HAP-1 (cell line): ENCODE measurements around the gene PRKN.
A peak's percentile ranks its signal among the peaks of the same experiment; 100 is the strongest.

Source experiments
- DNase-seq, 2 experiments: peaks; one replicate each; pipeline ENCODE4 v3.0.0-alpha.2; 2016 to 2020; ENCODE audit warnings: low spot score in 2 of 2
- H3K27me3 ChIP-seq: fragments of 250-450 bp; sonication (Bioruptor Pico); 2 replicates; pipeline ENCODE4 v1.5.1; 2020; ENCODE audit warnings: low read depth, mild to moderate bottlenecking, moderate library complexity
- H3K36me3 ChIP-seq: fragments of 250-450 bp; sonication (Bioruptor Pico); replicated peaks from 2 replicates; pipeline ENCODE4 v1.5.1; 2020; ENCODE audit warnings: mild to moderate bottlenecking
- H3K4me1 ChIP-seq: fragments of 250-450 bp; sonication (Bioruptor Pico); 2 replicates; pipeline ENCODE4 v1.5.1; 2020; ENCODE audit warnings: mild to moderate bottlenecking
- H3K4me3 ChIP-seq: fragments of 250-450 bp; sonication (Bioruptor Pico); 2 replicates; pipeline ENCODE4 v1.5.1; 2020; ENCODE audit warnings: mild to moderate bottlenecking, moderate library complexity
- H3K9me3 ChIP-seq: fragments of 250-450 bp; sonication (Bioruptor Pico); 2 replicates; pipeline ENCODE4 v1.5.1; 2020; ENCODE audit warnings: mild to moderate bottlenecking, moderate library complexity
- in situ Hi-C: fragments of 300-500 bp; cut with MboI; formaldehyde crosslinking; loops from 3 replicates; pipeline ENCODE4 v1.14.3; 2020; ENCODE audit warnings: low sequenced_read_pairs, inconsistent platforms, mixed read lengths

Gene PRKN

DNA sequence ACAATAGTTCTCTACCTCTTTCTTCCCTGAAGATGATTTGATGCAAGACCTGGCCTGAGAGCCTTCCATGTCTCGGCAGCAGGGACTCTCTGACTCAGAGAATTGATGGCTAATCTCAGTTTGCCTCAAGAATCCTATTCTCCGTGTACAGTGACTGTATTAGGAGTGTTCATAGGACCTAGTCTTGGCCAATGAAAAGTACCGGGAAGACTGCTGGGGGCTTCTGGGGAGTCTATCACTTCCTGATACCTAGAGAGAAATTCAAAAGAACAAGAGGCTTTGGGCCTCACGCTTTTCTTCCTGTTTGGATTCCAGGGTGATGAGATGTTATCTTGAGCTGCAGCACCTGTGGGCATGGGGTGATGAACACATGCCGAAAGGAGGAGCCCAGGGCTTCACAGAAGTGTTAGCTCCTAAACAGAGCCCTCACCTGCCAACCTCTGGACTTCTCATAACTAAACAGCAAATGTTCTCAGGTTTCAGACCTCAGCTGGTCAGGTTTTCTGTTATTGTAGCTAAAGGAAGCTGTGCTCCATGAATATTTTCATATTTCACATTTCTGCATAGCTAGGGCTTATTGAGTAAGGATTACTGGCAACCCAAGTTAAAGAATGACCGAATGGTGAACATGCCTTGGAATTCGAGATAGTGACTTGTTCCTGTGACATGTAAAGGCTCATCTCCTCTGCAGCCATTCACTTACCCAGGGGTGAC lies 1130.6 kb downstream of the PRKN start:
- no peaks in the 10 kb centered on the region for H3K9me3 ChIP-seq
- DNase-seq: no peak
- in situ Hi-C loops: no loop called here
- H3K36me3 ChIP-seq: no peaks in the 10 kb centered on the region
- H3K4me3 ChIP-seq: no peak overlapping the region
- H3K4me1 ChIP-seq: no peaks in the 10 kb centered on the region
- H3K27me3 ChIP-seq: peaks cover 61% of the 10 kb centered on the region

DNA sequence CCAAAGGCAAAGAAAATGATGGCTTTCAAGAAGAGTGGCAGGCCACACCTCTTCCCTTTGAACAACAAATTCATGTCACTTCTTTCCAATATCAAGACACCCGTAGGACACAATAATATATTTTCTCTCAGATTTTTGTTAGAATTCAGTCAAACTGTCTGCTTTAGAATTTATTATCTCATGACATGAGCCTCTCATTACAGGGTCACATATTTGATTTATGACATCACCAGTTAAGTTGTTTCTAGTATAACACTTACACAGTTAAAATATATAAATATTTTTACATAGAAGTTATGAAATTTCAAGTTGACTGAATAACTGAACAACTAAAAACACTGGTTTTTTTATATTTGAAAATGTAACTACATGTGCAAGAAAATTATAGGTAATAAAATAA lies 1133.2 kb downstream of the PRKN start:
- in situ Hi-C loops: no loop called here
- Histone ChIP-seq H3K36me3 (no peaks in the 10 kb centered on the region), H3K4me1 (no peaks in the 10 kb centered on the region), H3K4me3 (no peak overlapping the region), H3K27me3 (peaks cover 80% of the 10 kb centered on the region), H3K9me3 (0 out of 2 replicates have a peak, but pooled peaks cover 3% of the 10 kb centered on the region)
- no peak for DNase-seq

DNA sequence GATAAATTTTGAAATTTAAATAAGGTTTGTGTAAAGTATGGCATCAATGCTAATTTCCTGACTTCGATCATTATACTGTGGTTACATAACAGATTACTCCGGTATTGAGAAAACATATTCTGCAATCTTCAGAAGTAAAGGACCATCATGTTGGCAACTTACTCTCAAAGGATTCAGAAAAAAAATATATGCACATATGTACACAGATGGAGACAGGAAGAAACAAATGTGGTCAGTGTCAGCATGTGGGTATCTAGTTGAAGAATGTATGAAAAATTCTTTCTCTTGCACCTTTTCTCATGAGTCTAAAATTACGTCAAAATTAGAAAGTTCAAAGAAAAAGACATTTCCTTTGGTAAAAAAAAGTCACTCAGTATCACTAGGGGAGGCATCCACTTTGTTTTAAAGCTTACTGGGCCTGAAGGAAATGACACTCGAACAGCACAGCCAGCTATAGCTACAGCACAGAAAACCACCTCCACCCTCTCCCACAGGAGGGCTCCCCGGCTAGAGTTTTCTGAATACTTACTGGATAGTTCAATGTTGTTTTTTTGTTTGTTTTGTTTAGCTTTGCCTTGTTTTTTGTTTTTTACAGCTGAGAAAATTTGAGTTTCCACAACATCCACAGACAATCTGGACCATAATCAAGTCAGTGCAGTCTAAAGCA lies 1136.5 kb downstream of the PRKN start:
- in situ Hi-C loops: no loop called here
- Histone ChIP-seq H3K4me3 (no peak overlapping the region), H3K36me3 (no peaks in the 10 kb centered on the region), H3K9me3 (peaks cover 7% of the 10 kb centered on the region; the same call in 1 of the 2 replicates), H3K27me3 (peaks cover 80% of the 10 kb centered on the region), H3K4me1 (0 out of 2 replicates have a peak, but pooled peaks cover 6% of the 10 kb centered on the region)
- no peak for DNase-seq

DNA sequence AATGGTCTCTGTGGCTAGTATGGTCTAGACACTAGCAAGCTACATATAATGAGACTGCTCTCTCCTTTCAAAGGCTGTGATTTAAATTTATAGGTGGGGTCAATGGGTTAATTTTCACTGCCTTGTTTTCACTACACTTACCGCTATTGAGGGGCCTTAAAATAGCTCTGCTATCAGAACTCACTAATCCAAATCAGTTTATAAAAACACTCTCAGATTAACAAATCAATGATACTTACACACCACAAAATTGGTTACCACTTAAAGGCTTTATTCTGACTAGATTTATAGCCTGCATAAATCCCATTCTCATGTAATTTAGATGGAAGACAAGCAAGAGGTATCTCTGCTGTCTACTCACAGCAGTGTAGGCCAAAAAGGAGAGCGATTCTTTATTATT lies 1140.7 kb downstream of the PRKN start:
- no peaks in the 10 kb centered on the region for H3K36me3 ChIP-seq
- peaks cover 86% of the 10 kb centered on the region for H3K27me3 ChIP-seq
- H3K4me1 ChIP-seq: 0 out of 2 replicates have a peak, but pooled peaks cover 6% of the 10 kb centered on the region
- in situ Hi-C loops: no loop called here
- DNase-seq: peak in 1 of 2 experiments; percentile 93
- H3K4me3 ChIP-seq: no peak overlapping the region
- peaks cover 7% of the 10 kb centered on the region; the same call in 1 of the 2 replicates for H3K9me3 ChIP-seq

DNA sequence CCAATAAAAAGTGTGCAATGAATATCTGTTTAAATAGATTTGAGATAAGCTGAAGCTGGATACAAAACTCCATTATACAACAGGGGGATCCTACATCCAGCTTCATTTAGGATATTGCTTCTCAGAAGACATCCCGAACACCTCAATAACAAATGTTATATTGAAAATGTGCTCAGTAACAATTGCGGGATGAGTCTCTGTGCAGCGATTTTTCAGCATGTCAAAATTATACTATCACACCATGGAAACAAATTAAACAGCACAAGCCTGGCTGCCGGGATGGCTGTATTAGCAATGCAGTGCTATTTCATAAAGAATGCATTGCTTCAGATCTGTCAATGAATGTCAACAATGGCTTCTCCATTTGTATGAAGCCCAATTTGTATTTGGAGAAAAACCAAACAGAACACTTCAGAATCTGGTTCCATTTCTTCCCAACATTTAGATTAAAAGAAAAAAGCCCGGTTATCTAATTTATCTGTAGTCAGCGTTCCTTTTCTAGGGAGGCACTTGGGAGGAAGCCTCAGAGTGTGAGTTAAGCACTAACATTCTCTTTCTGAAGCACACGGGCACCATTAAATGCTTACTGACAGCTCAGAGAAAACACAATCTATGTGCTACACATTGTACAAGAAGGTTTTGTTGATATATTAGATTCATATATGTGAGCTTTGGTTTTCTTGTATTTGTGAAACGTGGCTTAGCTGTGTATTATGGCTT lies 1142.8 kb downstream of the PRKN start:
- H3K36me3 ChIP-seq: no peaks in the 10 kb centered on the region
- no peak overlapping the region for H3K4me3 ChIP-seq
- in situ Hi-C loops: no loop called here
- 0 out of 2 replicates have a peak, but pooled peaks cover 6% of the 10 kb centered on the region for H3K4me1 ChIP-seq
- no peak for DNase-seq
- peaks cover 86% of the 10 kb centered on the region for H3K27me3 ChIP-seq
- H3K9me3 ChIP-seq: peaks cover 4% of the 10 kb centered on the region; the same call in 1 of the 2 replicates

DNA sequence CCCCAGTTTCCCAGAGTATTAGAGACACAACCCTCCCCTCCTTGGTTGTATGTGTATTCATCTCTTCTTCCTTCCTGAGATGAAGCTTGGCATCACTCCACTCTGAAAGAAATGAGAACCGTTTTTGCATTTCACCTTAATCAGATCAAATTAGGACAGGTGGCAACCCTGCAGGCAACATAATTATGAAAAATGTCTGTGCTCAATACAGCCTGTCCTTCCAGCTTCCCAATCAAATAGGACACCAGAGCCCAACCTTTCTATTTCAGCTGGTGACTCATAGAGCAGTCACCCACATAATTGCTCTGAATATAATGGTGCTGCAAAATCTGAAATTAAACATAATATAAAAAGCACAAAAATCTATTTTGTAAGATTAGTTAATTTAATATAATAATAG lies 1143.5 kb downstream of the PRKN start:
- H3K4me3 ChIP-seq: no peak overlapping the region
- DNase-seq: no peak
- in situ Hi-C loops: no loop called here

DNA sequence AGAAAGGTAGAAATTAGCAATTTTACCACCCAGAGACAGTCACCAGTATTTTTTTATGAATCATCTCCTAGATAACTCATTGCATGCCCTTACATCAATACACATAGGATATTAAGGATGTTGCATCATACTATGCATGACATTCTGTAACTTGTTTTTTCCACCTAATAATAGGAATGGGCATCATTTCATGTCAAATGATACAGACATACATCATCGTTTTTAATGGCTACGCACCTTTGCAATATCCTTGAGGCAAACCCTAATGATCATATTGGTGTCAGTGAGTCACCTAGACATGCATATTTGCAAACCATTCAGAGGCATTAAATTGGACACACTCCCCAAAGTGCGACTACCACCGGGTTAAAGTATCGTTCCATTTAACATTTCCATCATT lies 1144.0 kb downstream of the PRKN start:
- Histone ChIP-seq H3K4me3 (no peak overlapping the region), H3K9me3 (no peaks in the 10 kb centered on the region; the same call in 1 of the 2 replicates), H3K27me3 (peaks cover 88% of the 10 kb centered on the region), H3K36me3 (no peaks in the 10 kb centered on the region), H3K4me1 (0 out of 2 replicates have a peak, but pooled peaks cover 6% of the 10 kb centered on the region)
- DNase-seq: no peak
- in situ Hi-C loops: no loop called here

More for the DNA sequence above, 1143.5 kb downstream of the PRKN start:
- H3K9me3 ChIP-seq: peaks cover 2% of the 10 kb centered on the region; the same call in 1 of the 2 replicates
- H3K27me3 ChIP-seq: peaks cover 89% of the 10 kb centered on the region
- 0 out of 2 replicates have a peak, but pooled peaks cover 6% of the 10 kb centered on the region for H3K4me1 ChIP-seq
- no peaks in the 10 kb centered on the region for H3K36me3 ChIP-seq

DNA sequence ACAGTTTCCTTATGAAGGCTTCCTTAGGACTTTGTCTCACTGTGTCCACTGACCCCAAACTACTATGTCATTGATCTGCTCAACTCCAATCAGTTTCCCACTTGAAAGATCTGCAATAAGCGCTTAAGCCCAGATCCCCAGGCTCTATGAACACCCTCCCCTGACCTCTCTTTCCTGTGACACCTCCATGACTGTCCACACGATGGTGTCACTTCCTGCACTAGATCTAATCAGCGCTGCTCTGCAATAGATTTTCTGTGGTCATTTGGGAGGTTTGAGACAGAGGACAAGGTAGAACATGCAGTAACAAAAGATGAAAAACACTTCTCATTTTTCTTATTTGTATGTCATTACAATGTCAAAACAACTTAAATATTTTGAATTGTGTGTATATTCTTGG lies 1149.1 kb downstream of the PRKN start:
- DNase-seq: no peak
- H3K9me3 ChIP-seq: 0 out of 2 replicates have a peak, but pooled peaks cover 3% of the 10 kb centered on the region
- H3K36me3 ChIP-seq: no peaks in the 10 kb centered on the region
- peaks cover 95% of the 10 kb centered on the region for H3K27me3 ChIP-seq
- in situ Hi-C loops: no loop called here
- no peaks in the 10 kb centered on the region for H3K4me1 ChIP-seq
- H3K4me3 ChIP-seq: no peak overlapping the region

DNA sequence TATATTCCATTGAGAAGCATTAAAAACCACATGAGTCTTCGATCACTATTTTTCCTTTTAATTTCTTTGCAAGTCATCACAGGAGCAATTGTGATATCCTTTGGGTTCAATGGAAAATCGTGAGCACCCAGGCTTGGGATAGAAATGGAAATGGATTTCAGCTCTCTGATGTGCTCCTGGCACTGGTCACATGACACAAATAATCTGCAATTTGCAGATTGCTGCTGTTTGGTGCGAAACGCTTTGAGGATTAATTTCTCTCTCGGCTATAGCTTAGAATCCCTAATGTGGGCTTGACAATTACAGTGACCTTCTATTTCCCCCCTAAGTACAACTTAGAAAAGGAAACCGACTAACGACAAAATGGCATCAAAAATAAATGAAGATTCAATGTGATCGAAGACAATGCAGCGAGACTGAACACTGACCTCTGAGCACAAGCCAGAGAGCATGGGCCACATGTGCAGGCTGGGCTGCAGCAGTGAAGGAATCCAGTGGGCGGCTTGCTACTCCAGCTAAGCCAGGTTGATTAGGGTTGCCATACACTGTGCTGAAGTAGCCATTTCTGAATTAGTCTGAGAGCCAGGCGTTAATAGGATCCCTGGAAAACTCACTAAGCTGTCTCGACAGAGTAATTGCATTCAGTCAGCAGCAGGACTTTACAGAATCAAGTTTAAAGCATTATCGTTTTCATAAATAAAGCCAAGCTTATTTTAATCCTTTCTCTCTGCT lies 1151.9 kb downstream of the PRKN start:
- no peak for DNase-seq
- 0 out of 2 replicates have a peak, but pooled peaks cover 3% of the 10 kb centered on the region for H3K9me3 ChIP-seq
- H3K4me1 ChIP-seq: no peaks in the 10 kb centered on the region
- H3K27me3 ChIP-seq: peaks cover 73% of the 10 kb centered on the region
- H3K4me3 ChIP-seq: no peak overlapping the region
- in situ Hi-C loops: no loop called here
- no peaks in the 10 kb centered on the region for H3K36me3 ChIP-seq

DNA sequence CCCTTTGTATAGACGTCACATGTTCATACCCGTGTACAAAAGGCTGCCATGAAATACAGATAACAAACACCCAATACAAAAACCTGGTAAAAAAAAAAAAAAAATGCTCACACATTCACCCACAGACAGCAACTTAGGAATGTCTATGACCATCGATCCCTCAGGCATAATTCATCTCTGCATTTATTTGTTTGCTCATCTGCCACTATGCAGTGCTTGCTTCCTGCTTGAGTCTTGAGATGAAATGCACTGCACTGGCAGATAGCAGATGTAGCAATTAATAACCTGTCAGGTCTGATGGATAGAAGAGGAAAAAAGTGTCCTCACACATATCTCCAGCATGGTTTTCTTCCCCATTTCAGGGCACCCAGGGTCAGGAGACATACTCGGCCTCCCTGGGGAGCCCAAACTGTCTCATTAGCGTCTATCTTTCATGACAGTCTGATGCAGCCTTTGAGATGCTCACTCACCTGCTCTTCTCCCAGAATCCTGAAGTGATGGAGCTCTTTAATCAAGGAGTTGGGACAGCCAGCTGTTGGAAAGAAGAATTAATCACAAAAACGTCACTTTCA lies 1158.6 kb downstream of the PRKN start:
- Histone ChIP-seq H3K4me3 (no peak overlapping the region), H3K9me3 (no peaks in the 10 kb centered on the region), H3K4me1 (no peaks in the 10 kb centered on the region), H3K36me3 (no peaks in the 10 kb centered on the region), H3K27me3 (peaks cover 9% of the 10 kb centered on the region)
- in situ Hi-C loops: no loop called here
- no peak for DNase-seq

DNA sequence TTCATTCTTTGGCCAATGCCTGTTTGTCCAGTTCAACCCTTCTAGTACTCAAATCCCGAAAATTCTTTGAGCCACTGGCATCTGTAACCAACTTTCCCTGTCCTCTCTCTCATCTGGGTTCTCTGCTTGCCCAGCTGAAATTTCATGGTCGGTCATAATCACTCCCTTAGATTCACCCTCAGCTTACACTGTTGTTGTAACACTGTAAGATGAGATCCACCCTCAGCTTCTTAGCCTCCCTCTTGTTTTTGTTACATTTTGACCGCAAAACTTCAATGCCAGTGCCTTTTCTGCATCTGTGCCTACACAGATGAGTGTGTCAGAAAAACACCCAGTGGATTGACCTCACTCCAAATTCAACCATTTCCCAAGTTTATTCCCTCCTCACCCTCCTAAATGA lies 1162.6 kb downstream of the PRKN start:
- in situ Hi-C loops: no loop called here
- H3K27me3 ChIP-seq: peaks cover 36% of the 10 kb centered on the region

DNA sequence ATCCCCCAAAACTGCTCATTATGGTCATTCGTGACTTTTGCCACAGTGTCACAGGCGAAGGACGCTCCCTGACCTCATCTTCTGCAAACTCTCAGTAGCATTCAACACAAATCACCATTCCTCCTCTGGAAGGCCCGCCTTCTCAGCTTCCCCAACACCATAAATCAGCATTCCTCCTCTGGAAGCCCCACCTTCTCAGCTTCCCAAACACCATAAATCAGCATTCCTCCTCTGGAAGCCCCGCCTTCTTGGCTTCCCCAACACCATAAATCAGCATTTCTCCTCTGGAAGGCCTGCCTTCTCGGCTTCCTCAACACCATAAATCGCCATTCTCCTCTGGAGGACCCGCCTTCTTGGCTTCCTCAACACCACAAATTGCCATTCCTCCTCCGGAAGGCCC lies 1165.7 kb downstream of the PRKN start:
- Histone ChIP-seq H3K36me3 (no peaks in the 10 kb centered on the region), H3K4me3 (no peak overlapping the region), H3K4me1 (no peaks in the 10 kb centered on the region), H3K9me3 (no peaks in the 10 kb centered on the region), H3K27me3 (peaks cover 36% of the 10 kb centered on the region)
- in situ Hi-C loops: no loop called here
- DNase-seq: no peak

More for the DNA sequence above, 1162.6 kb downstream of the PRKN start:
- Histone ChIP-seq H3K4me1 (no peaks in the 10 kb centered on the region), H3K4me3 (no peak overlapping the region), H3K9me3 (no peaks in the 10 kb centered on the region), H3K36me3 (no peaks in the 10 kb centered on the region)
- DNase-seq: no peak
